ENCODE results near the gene SYNPO. TPM values are rescaled to one million over a fixed set of nuclear protein-coding genes. Genes with fewer than 3 reads are reported as not detected.

Gene SYNPO
- total and polyA plus RNA-seq, 2 donors (not counting 1 experiment from before 2014, with no cell fraction given), result 6.6 to 9.8 TPM

GRCh38 chr5:150671509-150672236 is 31.2 kb downstream of the SYNPO start:
- H3K4me3 ChIP-seq (replicated peaks in 1 of 4; ENCODE audit: control extremely low read depth in 1 of 4, insufficient read depth in 1 of 4, low read depth in 3 of 4, low read length in 4 of 4), result peak overlapping the region; percentile 42 to 52 (median 51)
- H3K27me3 ChIP-seq (ENCODE audit: control insufficient read depth, insufficient read depth, low read length), result no peaks in the 10 kb centered on the region
- no peaks in the 10 kb centered on the region for H4K20me1 ChIP-seq (ENCODE audit: control insufficient read depth, extremely low read depth, insufficient read depth, low read length)

GRCh38 chr5:150672237-150672883 is 31.9 kb downstream of the SYNPO start:
- no peak for TF ChIP-seq CTCF (conservative IDR thresholded peaks at IDR 0.05 in 1 of 2, IDR thresholded peaks at IDR 0.05 in 1 of 2; ENCODE audit: low read depth in 1 of 2, low read length in 2 of 2)
- no peak for TF ChIP-seq EZH2 (IDR thresholded peaks at IDR 0.05; ENCODE audit: low read length, missing control alignments)
- H3K4me1 ChIP-seq (ENCODE audit: control insufficient read depth, extremely low read depth, insufficient read depth, low read length), result peaks cover 11% of the 10 kb centered on the region
- H3K36me3 ChIP-seq (ENCODE audit: control insufficient read depth, insufficient read depth, low read length), result no peaks in the 10 kb centered on the region
- peak overlapping the region; percentile 93 for H3K4me2 ChIP-seq (ENCODE audit: extremely low read depth, insufficient read depth, low read length)
- no peaks in the 10 kb centered on the region for H3K27me3 ChIP-seq (ENCODE audit: control insufficient read depth, insufficient read depth, low read length)
- H3K79me2 ChIP-seq (ENCODE audit: control insufficient read depth, insufficient read depth, low read length), result no peaks in the 10 kb centered on the region
- peak overlapping the region; percentile 42 to 52 (median 51) for H3K4me3 ChIP-seq (replicated peaks in 1 of 4; ENCODE audit: control extremely low read depth in 1 of 4, insufficient read depth in 1 of 4, low read depth in 3 of 4, low read length in 4 of 4)
- H3K9me3 ChIP-seq (ENCODE audit: control insufficient read depth, insufficient read depth, low read depth, low read length), result no peaks in the 10 kb centered on the region
- H3K27ac ChIP-seq (ENCODE audit: insufficient read depth, low read length), result no peak overlapping the region
- peak in 1 of 2 donors; percentile 52 for DNase-seq (ENCODE audit: low read depth in 2 of 2)
- H3K9ac ChIP-seq (ENCODE audit: insufficient read depth, low read length), result peak overlapping the region; percentile 16
- H2AFZ ChIP-seq (ENCODE audit: low read length), result peak overlapping the region; percentile 76
- no peaks in the 10 kb centered on the region for H4K20me1 ChIP-seq (ENCODE audit: control insufficient read depth, extremely low read depth, insufficient read depth, low read length)

More at GRCh38 chr5:150671509-150672236, 31.2 kb downstream of the SYNPO start:
- no peak for DNase-seq (ENCODE audit: low read depth in 2 of 2)
- no peaks in the 10 kb centered on the region for H3K36me3 ChIP-seq (ENCODE audit: control insufficient read depth, insufficient read depth, low read length)
- peak overlapping the region; percentile 49 for H3K4me2 ChIP-seq (ENCODE audit: extremely low read depth, insufficient read depth, low read length)
- H3K79me2 ChIP-seq (ENCODE audit: control insufficient read depth, insufficient read depth, low read length), result no peaks in the 10 kb centered on the region
- peaks cover 11% of the 10 kb centered on the region for H3K4me1 ChIP-seq (ENCODE audit: control insufficient read depth, extremely low read depth, insufficient read depth, low read length)
- no peak overlapping the region for H3K9ac ChIP-seq (ENCODE audit: insufficient read depth, low read length)
- no peaks in the 10 kb centered on the region for H3K9me3 ChIP-seq (ENCODE audit: control insufficient read depth, insufficient read depth, low read depth, low read length)
- peak; percentile 72 for TF ChIP-seq EZH2 (IDR thresholded peaks at IDR 0.05; ENCODE audit: low read length, missing control alignments)
- TF ChIP-seq CTCF (conservative IDR thresholded peaks at IDR 0.05 in 1 of 2, IDR thresholded peaks at IDR 0.05 in 1 of 2; ENCODE audit: low read depth in 1 of 2, low read length in 2 of 2), result no peak
- no peak overlapping the region for H3K27ac ChIP-seq (ENCODE audit: insufficient read depth, low read length)
- H2AFZ ChIP-seq (ENCODE audit: low read length), result peak overlapping the region; percentile 20

- H3K27ac ChIP-seq (ENCODE audit: insufficient read depth, low read length), result no peak overlapping the region
- no peaks in the 10 kb centered on the region for H3K36me3 ChIP-seq (ENCODE audit: control insufficient read depth, insufficient read depth, low read length)
- no peaks in the 10 kb centered on the region for H3K9me3 ChIP-seq (ENCODE audit: control insufficient read depth, insufficient read depth, low read depth, low read length)
- peak overlapping the region; percentile 93 for H3K4me2 ChIP-seq (ENCODE audit: extremely low read depth, insufficient read depth, low read length)
- peak overlapping the region; percentile 76 for H2AFZ ChIP-seq (ENCODE audit: low read length)
- H3K79me2 ChIP-seq (ENCODE audit: control insufficient read depth, insufficient read depth, low read length), result no peaks in the 10 kb centered on the region
- no peaks in the 10 kb centered on the region for H4K20me1 ChIP-seq (ENCODE audit: control insufficient read depth, extremely low read depth, insufficient read depth, low read length)
- peak overlapping the region in 3 of 4 experiments; percentile 38 to 52 (median 51) for H3K4me3 ChIP-seq (replicated peaks in 1 of 4; ENCODE audit: control extremely low read depth in 1 of 4, insufficient read depth in 1 of 4, low read depth in 3 of 4, low read length in 4 of 4)
- H3K4me1 ChIP-seq (ENCODE audit: control insufficient read depth, extremely low read depth, insufficient read depth, low read length), result peaks cover 11% of the 10 kb centered on the region
- no peak overlapping the region for H3K9ac ChIP-seq (ENCODE audit: insufficient read depth, low read length)
- DNase-seq (ENCODE audit: low read depth in 2 of 2), result no peak
- H3K27me3 ChIP-seq (ENCODE audit: control insufficient read depth, insufficient read depth, low read length), result no peaks in the 10 kb centered on the region
- TF ChIP-seq CTCF (conservative IDR thresholded peaks at IDR 0.05 in 1 of 2, IDR thresholded peaks at IDR 0.05 in 1 of 2; ENCODE audit: low read depth in 1 of 2, low read length in 2 of 2) (no peak), EZH2 (IDR thresholded peaks at IDR 0.05; ENCODE audit: low read length, missing control alignments) (no peak)
Observed at GRCh38 chr5:150672884-150673275, 32.4 kb downstream of the SYNPO start.

Data from fibroblast of lung (primary cell).